Heart left ventricle (tissue), 16 donors: ENCODE results near the gene ZNF106. TPM values are rescaled to one million over a fixed set of nuclear protein-coding genes. Genes with fewer than 3 reads are reported as not detected.

Experiments
- ATAC-seq, 4 donors: fragments of 200-7000 bp; cut with Tn5 transposase; one replicate each; pipeline ENCODE4 v1.9.1; 2020 to 2022; ENCODE audit warnings: moderate library complexity in 4 of 4, mild to moderate bottlenecking in 3 of 4, moderate number of reproducible peaks in 1 of 4
- DNase-seq, 5 donors: peaks; one replicate each; pipeline ENCODE4 v3.0.0-alpha.2; 2020
- H3K27ac ChIP-seq, 12 donors: fragments of 200-600 bp; sonication (generic) in 4 of 12; one replicate each; pipeline versions ENCODE4 v1.5.0 to v1.8.0; 2016 to 2022; ENCODE audit warnings: mild to moderate bottlenecking in 2 of 12
- H3K27me3 ChIP-seq, 9 donors: fragments of 200-600 bp; sonication (generic) in 2 of 9; one replicate each; pipeline versions ENCODE4 v1.5.1 to v1.8.0; 2016 to 2022; ENCODE audit warnings: mild to moderate bottlenecking in 3 of 9
- H3K36me3 ChIP-seq, 9 donors: fragments of 200-600 bp; sonication (generic) in 2 of 9; one replicate each; pipeline versions ENCODE4 v1.5.0 to v1.8.0; 2018 to 2022; ENCODE audit warnings: mild to moderate bottlenecking in 2 of 9
- H3K4me1 ChIP-seq, 12 donors: fragments of 200-600 bp; sonication (generic) in 4 of 12; one replicate each; pipeline versions ENCODE4 v1.5.0 to v1.8.0; 2016 to 2022; ENCODE audit warnings: mild to moderate bottlenecking in 3 of 12
- H3K4me3 ChIP-seq, 12 donors: fragments of 200-600 bp; sonication (generic) in 4 of 12; one replicate each; pipeline versions ENCODE4 v1.5.0 to v1.8.0; 2017 to 2022; ENCODE audit warnings: mild to moderate bottlenecking in 9 of 12, moderate library complexity in 4 of 12
- H3K9me3 ChIP-seq, 12 donors: fragments of 200-600 bp; sonication (generic) in 4 of 12; one replicate each; pipeline versions ENCODE4 v1.5.0 to v1.8.0; 2016 to 2022; ENCODE audit warnings: mild to moderate bottlenecking in 1 of 12
- POLR2A ChIP-seq, 2 donors: fragments of 450-650 bp; IDR thresholded peaks; one replicate each; pipeline ENCODE4 v1.6.1; 2017; ENCODE audit warnings: antibody characterized with exemption in 2 of 2, mild to moderate bottlenecking in 2 of 2, moderate library complexity in 2 of 2
- WGBS, 4 donors: extraction: QIAGEN DNeasy Blood & Tissue Kit in 2 of 4; methylation state at CpG; one replicate each; pipeline versions ENCODE4 v1.1.5 to v1.1.7; 2013 to 2018; 5-methylcytosine and 5-hydroxymethylcytosine counted together
- intact Hi-C, 10 donors: fragments of 100-400 bp; cut with DNase I; formaldehyde crosslinking; loops; one replicate each; pipeline versions ENCODE4 v1.11.1 to v1.14.2; 2022
- polyA plus RNA-seq, 2 donors: library from polyadenylated mRNA; stranded (reverse); fragments of 200-250 nt; gene quantifications; one replicate each; pipeline ENCODE4 v1.2.3, GENCODE V29; 2013
- total RNA-seq, 9 donors: library from RNA; depleted of rRNA in 2 of 9; stranded (reverse); fragments of >200 nt in 2 of 9; fragmentation: NEBNext Ultra II Directional in 3 of 9; extraction: Animal tissue kit (Norgen Biotek cat#: 25700) in 3 of 9; gene quantifications; one replicate each; pipeline versions ENCODE4 v1.1.0 to v1.2.4, GENCODE V29; 2016 to 2023
- TF ChIP-seq, protein P1 (sequence below), 12 donors: fragments of 200-600 bp; sonication (generic) in 4 of 12; IDR thresholded peaks; one replicate each; pipeline versions ENCODE4 v1.5.0 to v1.8.0; 2018 to 2022; ENCODE audit warnings: antibody characterized with exemption in 12 of 12, mild to moderate bottlenecking in 5 of 12
- donor health status: ischemic (EF 13 %, LVEDD 7.1; RV severe dilation, severe dysfunction).
- donor health status: healthy with polysubstance abuse.
- donor health status: DM: no; HTN: yes; CAD: no.
- donor health status: DM: no; HTN: no; CAD: no.
- donor health status: ischemic (EF 25% LVEDD 6.9; RV normal size, moderate dysfunction).
- donor health status: ischemic (EF 25% LVEDD 5.7; RV mildly dilated, moderate dysfunction).
- donor health status: healthy.
- donor health status: DM: yes; HTN: yes; CAD: no.
- donor health status: ischemic (EF 35%, LVEDD 5.7; RV mildly dilated, moderate dysfunction).
- donor health status: nonischemic (EF 11% LVEDD 7.7; RV severe dilation, severe dysfunction).
- donor health status: DM: yes; HTN: yes; CAD: no.
- donor health status: PGD.
- donor health status: ischemic (EF 29% LVEDD 5.4; RV normal size, mild dysfunction).
- donor health status: nonischemic (EF 23%, LVEDD 6.1; RV moderate dilation, normal function).

The ZNF106 gene
- total and polyA plus RNA-seq, 11 donors: 135 to 999 (median 705) TPM

DNA sequence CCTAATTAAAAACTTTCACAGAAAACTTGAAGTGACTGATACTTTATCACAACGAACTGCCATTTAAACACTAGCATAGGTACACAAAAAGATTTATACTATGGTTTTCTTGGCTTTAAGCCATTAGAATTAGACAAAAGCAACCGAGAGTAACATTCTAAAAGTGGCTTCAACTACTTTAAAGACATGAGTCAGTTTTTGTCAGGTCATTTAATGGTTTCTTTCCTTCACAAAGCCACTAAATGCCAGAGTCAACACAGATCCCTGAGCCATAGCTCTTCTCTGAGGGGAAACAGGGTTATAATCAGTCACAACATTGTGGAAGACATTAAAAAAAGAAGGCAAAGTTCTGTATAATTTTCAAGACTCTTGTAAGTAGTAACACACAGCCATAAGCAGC is 77.0 kb downstream of the ZNF106 start:
- no peaks in the 10 kb centered on the region for H3K27me3 ChIP-seq
- peak overlapping the region in 7 of 12 donors; percentile 2 to 54 (median 35) for H3K27ac ChIP-seq
- ATAC-seq: no peak
- TF ChIP-seq POLR2A (IDR thresholded peaks at IDR 0.05): no peak
- TF ChIP-seq, protein P1, sequence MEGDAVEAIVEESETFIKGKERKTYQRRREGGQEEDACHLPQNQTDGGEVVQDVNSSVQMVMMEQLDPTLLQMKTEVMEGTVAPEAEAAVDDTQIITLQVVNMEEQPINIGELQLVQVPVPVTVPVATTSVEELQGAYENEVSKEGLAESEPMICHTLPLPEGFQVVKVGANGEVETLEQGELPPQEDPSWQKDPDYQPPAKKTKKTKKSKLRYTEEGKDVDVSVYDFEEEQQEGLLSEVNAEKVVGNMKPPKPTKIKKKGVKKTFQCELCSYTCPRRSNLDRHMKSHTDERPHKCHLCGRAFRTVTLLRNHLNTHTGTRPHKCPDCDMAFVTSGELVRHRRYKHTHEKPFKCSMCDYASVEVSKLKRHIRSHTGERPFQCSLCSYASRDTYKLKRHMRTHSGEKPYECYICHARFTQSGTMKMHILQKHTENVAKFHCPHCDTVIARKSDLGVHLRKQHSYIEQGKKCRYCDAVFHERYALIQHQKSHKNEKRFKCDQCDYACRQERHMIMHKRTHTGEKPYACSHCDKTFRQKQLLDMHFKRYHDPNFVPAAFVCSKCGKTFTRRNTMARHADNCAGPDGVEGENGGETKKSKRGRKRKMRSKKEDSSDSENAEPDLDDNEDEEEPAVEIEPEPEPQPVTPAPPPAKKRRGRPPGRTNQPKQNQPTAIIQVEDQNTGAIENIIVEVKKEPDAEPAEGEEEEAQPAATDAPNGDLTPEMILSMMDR (IDR thresholded peaks at IDR 0.05): no peak
- intact Hi-C loops: no loop called here
- peaks cover 0 to 93% (median 88%) of the 10 kb centered on the region in 9 donors for H3K36me3 ChIP-seq
- H3K4me3 ChIP-seq: no peak overlapping the region
- 33 to 43% (median 36%) methylated on average over 2 of the region's 2 CpGs for WGBS, 4 donors
- H3K9me3 ChIP-seq: no peaks in the 10 kb centered on the region
- peaks cover 0 to 13% (median 0%) of the 10 kb centered on the region in 12 donors for H3K4me1 ChIP-seq
- DNase-seq: no peak

DNA sequence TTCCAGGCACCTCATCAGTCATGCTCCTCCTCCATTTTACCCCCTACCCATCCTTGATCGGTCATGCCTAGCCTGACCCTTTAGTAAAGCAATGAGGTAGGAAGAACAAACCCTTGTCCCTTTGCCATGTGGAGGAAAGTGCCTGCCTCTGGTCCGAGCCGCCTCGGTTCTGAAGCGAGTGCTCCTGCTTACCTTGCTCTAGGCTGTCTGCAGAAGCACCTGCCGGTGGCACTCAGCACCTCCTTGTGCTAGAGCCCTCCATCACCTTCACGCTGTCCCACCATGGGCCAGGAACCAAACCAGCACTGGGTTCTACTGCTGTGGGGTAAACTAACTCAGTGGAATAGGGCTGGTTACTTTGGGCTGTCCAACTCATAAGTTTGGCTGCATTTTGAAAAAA is 79.1 kb downstream of the ZNF106 start:
- H3K4me3 ChIP-seq: no peak overlapping the region
- no peak overlapping the region for H3K27ac ChIP-seq
- no peaks in the 10 kb centered on the region for H3K9me3 ChIP-seq
- peaks cover 0 to 13% (median 0%) of the 10 kb centered on the region in 12 donors for H3K4me1 ChIP-seq
- intact Hi-C loops: no loop called here
- H3K36me3 ChIP-seq: peaks cover 0 to 75% (median 68%) of the 10 kb centered on the region in 9 donors
- TF ChIP-seq, protein P1 (IDR thresholded peaks at IDR 0.05): no peak
- TF ChIP-seq POLR2A (IDR thresholded peaks at IDR 0.05): no peak
- peak in 1 of 4 donors; percentile 3 for ATAC-seq
- H3K27me3 ChIP-seq: no peaks in the 10 kb centered on the region
- whole genome bisulfite sequencing, 4 donors: 92 to 97% (median 97%) methylated on average over 7 of the region's 7 CpGs
- DNase-seq: no peak

DNA sequence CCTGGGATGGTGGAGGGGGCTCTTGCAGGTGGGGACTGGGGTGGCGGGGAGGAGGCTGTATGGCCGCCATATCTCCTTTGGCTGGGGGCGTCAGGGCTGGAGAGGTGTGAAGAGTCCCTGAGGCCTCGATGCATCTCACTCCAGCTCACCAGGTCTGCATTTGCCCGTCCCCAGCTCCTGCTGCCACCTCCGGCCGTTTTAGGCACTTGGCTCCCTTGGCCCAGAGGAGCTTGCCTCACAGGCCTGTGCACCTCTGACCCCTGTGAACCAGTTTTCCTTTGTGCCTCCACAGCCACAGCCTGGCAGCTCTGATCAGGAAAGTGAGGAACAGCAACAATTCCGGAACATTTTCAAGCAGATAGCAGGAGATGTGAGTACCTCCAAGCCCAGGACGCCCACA is 81.9 kb downstream of the ZNF106 start:
- DNase-seq (no peak), ATAC-seq (peak in 1 of 4 donors; percentile 11)
- Histone ChIP-seq H3K27me3 (no peaks in the 10 kb centered on the region), H3K4me3 (no peak overlapping the region), H3K36me3 (peaks cover 0 to 51% (median 39%) of the 10 kb centered on the region in 9 donors), H3K4me1 (peaks cover 0 to 9% (median 0%) of the 10 kb centered on the region in 12 donors), H3K9me3 (no peaks in the 10 kb centered on the region), H3K27ac (no peak overlapping the region)
- TF ChIP-seq POLR2A (IDR thresholded peaks at IDR 0.05): no peak
- TF ChIP-seq, protein P1 (IDR thresholded peaks at IDR 0.05): no peak
- intact Hi-C loops: no loop called here
- WGBS, 4 donors: 82 to 88% (median 85%) methylated on average over 9 of the region's 9 CpGs

DNA sequence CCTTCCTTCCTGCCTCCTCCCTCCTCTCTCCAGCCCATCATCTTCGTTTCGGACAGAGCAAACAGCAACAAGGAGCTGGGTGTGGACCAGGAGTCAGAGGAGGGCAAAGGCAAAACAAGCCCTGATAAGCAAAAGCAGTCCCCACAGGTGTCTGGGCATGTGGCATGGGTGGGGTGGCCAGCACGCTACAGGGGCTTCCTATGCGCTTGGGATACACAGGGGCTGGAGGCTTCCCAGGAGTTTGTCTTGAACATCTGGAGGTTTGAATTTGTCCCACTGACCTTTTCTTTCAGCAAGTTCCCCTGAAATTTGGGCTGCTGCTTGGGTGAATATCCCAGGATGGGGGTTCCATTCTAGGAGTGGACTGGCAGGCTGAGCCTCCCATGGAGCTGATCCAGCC is 82.8 kb downstream of the ZNF106 start:
- ATAC-seq (no peak), DNase-seq (no peak)
- TF ChIP-seq, protein P1 (IDR thresholded peaks at IDR 0.05): no peak
- no peak for TF ChIP-seq POLR2A (IDR thresholded peaks at IDR 0.05)
- H3K27me3 ChIP-seq: no peaks in the 10 kb centered on the region
- H3K4me3 ChIP-seq: no peak overlapping the region
- no peaks in the 10 kb centered on the region for H3K9me3 ChIP-seq
- H3K36me3 ChIP-seq: peaks cover 0 to 51% (median 31%) of the 10 kb centered on the region in 9 donors
- H3K4me1 ChIP-seq: peaks cover 0 to 6% (median 0%) of the 10 kb centered on the region in 12 donors
- no peak overlapping the region for H3K27ac ChIP-seq
- intact Hi-C loops: no loop called here
- 61 to 79% (median 73%) methylated on average over 4 of the region's 4 CpGs for WGBS, 4 donors
